ENCODE results near the gene TMEM128.
"Not testable (repeated sequence)": the region's sequence is repeated elsewhere in the genome, so short reads cannot be mapped to it uniquely, and the experiment has no call there.

TMEM128 gene

GRCh38 chr4:4188557-4188956, 59.5 kb downstream of the TMEM128 start:
- not testable (repeated sequence) for DNase-seq (ENCODE audit: low spot score)

Data from GM03348 (cell line).